Measurements from ENCODE around the gene IST1.

IST1 gene

DNA sequence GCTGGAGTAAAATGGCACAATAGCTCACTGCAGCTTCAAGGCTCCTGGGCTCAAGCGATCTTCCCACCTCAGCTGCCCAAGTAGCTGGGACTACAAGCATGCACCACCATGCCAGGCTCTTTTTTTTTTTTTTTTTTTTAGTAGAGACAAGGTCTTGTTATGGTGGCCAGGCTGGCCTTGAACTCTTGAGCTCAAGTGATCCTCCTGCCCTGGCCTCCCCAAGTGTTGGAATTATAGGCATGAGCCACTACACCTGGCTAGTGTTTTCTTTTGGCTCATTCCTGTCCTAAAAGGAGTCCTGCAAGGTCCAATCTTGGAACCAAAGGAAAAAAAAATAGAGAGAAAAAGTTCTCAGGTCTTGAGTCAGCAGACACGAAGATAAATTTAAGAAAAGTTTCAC is 74.0 kb downstream of the IST1 start:
- no peak for DNase-seq

DNA sequence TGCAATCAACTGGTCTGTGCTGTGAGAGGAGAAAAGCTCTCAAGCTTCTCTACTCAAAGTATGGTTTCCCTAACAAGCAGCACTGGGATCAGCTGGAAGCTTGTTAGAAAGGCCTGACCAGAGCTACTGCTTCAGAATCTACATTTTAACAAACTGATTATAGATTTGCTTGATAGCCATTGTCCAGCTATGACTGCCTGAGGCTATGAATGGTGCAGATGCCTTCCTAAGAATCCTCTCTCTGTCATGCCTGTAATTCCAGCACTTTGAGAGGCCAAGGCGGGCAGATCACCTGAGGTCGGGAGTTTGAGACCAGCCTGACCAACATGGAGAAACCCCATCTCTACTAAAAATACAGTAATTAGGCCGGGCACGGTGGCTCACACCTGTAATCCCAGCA is 76.2 kb downstream of the IST1 start:
- no peak for DNase-seq

- DNase-seq = no peak
These were observed 77.0 kb downstream of the IST1 start for GRCh38 chr16:71972356-71972755.

GRCh38 chr16:71973001-71973400 is 77.7 kb downstream of the IST1 start:
- DNase-seq = no peak

- no peak for DNase-seq
These were observed 78.9 kb downstream of the IST1 start for GRCh38 chr16:71974068-71974818.

Measured in NCI-H2171 treated with DMSO at 0.1 percent for 48 hours (cell line).